Measurements from ENCODE around the gene RBKS.

DNA sequence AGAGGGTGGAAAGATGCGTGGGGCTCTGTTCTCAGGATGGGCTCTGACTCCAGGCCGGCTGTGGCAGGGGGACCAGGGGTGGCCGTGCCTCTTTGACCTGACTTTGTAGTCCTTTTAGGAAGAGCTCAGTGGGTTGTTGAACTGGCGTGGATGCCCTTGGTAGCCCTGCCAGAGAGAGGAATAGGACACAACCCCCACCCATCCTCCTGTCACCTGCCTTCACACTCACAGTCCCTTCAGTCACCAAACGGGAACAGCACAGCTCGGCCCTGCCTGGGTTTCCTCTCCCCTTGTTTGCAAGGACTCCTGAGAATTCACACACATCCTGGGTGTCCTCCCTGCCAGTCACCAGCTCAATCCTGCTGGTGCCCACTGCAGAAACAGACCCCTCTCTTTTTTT is 138.8 kb downstream of the RBKS start:
- TF ChIP-seq CTCF (IDR thresholded peaks at IDR 0.05) (no peak), POLR2A (IDR thresholded peaks at IDR 0.05) (no peak)
